ENCODE results near the gene HMCN2.

HMCN2 gene

DNA sequence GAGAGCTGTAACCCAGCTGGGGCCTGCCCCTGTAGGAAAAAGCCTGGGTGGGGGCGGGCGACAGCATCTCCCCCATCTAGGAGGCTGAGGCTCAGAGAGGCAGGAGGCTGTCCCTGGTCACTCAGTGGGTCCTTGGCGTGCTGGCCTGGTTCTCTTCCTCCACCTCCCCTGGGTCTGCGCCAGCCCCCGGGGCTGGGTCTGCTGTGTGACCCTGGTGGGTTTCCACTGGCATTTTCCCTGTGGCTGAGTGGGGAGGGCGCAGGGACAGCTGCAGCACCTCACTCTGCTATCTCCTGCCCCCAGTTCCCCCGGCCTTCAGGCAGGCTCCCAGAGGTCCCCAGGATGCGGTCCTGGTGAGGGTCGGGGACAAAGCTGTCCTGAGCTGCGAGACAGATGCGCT, 119.7 kb downstream of the HMCN2 start:
- DNase-seq (ENCODE audit: low read depth) = no peak
- TF ChIP-seq, protein P1, sequence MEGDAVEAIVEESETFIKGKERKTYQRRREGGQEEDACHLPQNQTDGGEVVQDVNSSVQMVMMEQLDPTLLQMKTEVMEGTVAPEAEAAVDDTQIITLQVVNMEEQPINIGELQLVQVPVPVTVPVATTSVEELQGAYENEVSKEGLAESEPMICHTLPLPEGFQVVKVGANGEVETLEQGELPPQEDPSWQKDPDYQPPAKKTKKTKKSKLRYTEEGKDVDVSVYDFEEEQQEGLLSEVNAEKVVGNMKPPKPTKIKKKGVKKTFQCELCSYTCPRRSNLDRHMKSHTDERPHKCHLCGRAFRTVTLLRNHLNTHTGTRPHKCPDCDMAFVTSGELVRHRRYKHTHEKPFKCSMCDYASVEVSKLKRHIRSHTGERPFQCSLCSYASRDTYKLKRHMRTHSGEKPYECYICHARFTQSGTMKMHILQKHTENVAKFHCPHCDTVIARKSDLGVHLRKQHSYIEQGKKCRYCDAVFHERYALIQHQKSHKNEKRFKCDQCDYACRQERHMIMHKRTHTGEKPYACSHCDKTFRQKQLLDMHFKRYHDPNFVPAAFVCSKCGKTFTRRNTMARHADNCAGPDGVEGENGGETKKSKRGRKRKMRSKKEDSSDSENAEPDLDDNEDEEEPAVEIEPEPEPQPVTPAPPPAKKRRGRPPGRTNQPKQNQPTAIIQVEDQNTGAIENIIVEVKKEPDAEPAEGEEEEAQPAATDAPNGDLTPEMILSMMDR (IDR thresholded peaks at IDR 0.05; ENCODE audit: low read depth, low read length, missing control alignments) = no peak
- H3K4me3 ChIP-seq (ENCODE audit: low read depth, low read length) = no peak overlapping the region

DNA sequence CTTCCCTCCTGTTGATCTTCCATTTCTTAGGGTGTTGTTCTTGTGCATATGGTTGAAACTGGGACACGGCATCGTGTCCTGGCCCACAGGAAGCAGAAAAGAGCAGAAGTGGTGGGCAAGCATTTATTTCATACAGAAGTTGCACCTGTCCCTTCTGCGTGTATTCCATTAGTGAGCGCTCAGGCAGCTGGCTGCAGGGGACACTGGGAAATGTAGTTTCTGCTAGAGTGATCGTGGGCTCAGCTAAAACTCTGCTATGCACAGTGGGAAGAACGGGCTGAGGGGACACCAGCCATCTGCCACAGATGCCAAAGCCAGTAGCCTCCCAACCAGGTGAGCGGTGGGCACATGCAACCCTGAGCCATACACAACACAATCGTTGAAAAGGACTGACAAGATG, 121.8 kb downstream of the HMCN2 start:
- TF ChIP-seq, protein P1 (IDR thresholded peaks at IDR 0.05; ENCODE audit: low read depth, low read length, missing control alignments) = no peak
- DNase-seq (ENCODE audit: low read depth) = no peak
- no peak overlapping the region for H3K4me3 ChIP-seq (ENCODE audit: low read depth, low read length)

DNA sequence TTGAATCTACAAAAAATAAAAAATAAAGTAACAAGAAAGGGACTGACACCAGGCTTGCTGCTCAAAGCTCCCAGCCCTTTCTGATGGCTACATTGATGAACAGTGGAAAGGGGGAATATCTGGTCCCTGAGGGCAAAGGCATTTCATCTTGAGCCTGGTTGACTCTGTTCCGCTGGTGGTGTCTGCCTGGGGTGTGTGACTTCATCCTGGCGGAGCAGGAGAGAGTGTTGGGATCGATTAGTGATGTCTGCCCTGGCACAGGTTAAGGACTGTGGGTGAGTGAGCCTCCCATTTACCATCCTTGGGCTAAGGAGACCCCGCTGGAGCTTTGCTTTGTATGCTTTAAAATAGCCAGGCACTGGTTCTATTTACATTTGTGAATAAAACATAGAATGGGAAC, 122.3 kb downstream of the HMCN2 start:
- DNase-seq (ENCODE audit: low read depth) = no peak
- H3K4me3 ChIP-seq (ENCODE audit: low read depth, low read length) = no peak overlapping the region

DNA sequence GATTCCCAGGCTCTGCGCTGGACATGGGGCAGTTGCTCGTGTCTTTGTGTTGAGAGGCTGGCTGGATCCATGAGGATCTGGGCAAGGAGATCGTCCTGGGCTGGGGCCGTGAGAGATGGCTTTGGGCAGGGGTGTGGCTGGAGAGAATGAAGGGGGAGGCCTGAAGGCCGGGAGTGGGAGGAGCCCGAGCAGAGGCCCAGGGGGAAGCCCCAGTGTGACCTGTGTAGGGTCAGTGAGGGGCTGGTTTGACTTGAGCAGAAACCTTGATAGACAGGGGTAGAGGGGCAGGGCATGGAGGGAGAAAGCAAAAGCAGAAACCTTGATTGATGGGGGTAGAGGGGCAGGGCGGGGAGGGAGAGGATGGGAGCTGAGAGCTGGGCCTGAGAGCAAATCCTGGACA, 124.8 kb downstream of the HMCN2 start:
- no peak for DNase-seq (ENCODE audit: low read depth)
- H3K4me3 ChIP-seq (ENCODE audit: low read depth, low read length) = no peak overlapping the region
- TF ChIP-seq, protein P1 (IDR thresholded peaks at IDR 0.05; ENCODE audit: low read depth, low read length, missing control alignments) = no peak

More for the DNA sequence above, 122.3 kb downstream of the HMCN2 start:
- TF ChIP-seq, protein P1 (IDR thresholded peaks at IDR 0.05; ENCODE audit: low read depth, low read length, missing control alignments) = no peak

DNA sequence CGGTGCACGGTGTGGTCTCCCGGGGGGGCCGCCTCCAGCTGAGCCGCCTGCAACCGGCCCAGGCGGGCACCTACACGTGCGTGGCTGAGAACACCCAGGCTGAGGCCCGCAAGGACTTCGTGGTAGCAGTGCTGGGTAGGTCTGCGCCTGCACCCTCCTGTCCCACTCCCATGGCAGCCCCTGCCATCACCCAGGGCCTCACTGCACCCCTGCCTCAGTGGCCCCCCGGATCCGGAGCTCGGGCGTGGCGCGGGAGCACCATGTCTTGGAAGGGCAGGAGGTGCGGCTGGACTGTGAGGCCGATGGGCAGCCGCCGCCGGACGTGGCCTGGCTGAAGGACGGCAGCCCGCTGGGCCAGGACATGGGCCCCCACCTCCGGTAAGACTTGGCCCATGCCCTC, 125.4 kb downstream of the HMCN2 start:
- H3K4me3 ChIP-seq (ENCODE audit: low read depth, low read length) = no peak overlapping the region
- TF ChIP-seq, protein P1 (IDR thresholded peaks at IDR 0.05; ENCODE audit: low read depth, low read length, missing control alignments) = no peak
- DNase-seq (ENCODE audit: low read depth) = no peak

DNA sequence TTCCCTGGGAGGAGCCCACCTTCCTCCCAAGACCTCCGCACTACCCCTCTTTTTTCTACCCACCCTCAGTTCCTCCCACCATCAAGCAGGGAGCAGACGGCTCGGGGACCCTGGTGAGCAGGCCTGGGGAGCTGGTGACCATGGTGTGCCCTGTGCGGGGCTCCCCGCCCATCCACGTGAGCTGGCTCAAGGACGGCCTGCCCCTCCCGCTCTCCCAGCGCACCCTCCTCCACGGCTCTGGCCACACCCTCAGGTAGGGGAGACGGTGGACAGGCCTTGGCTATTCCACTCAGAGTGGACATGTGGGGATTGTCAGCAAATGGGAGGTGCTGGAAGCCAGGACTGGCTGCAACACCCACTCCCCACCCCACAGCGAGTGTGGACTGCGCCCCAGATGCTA, 126.3 kb downstream of the HMCN2 start:
- TF ChIP-seq, protein P1 (IDR thresholded peaks at IDR 0.05; ENCODE audit: low read depth, low read length, missing control alignments) = no peak
- no peak overlapping the region for H3K4me3 ChIP-seq (ENCODE audit: low read depth, low read length)
- no peak for DNase-seq (ENCODE audit: low read depth)

DNA sequence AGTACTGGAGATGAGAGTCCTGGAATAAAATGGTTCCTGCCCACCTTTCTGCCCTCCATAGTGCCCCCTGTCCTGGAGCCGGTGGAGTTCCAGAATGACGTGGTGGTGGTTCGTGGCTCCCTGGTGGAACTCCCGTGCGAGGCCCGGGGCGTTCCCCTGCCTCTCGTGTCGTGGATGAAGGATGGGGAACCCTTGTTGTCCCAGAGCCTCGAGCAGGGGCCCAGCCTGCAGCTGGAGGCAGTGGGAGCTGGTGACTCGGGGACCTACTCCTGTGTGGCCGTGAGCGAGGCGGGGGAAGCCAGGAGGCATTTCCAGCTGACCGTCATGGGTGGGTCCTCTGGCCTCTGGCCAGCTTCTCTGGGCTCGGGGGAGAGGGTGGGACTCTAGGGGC, 128.1 kb downstream of the HMCN2 start:
- no peak for DNase-seq (ENCODE audit: low read depth)
- TF ChIP-seq, protein P1 (IDR thresholded peaks at IDR 0.05; ENCODE audit: low read depth, low read length, missing control alignments) = no peak
- no peak overlapping the region for H3K4me3 ChIP-seq (ENCODE audit: low read depth, low read length)
